HG03095 (cell line): ENCODE data around the gene PLXNB2.

ENCODE experiments used
- ATAC-seq: cut with Tn5 transposase; IDR thresholded peaks from one replicate; pipeline ENCODE4 v1.9.1; 2021; ENCODE audit warnings: moderate library complexity; ENCODE audit not compliant: unreplicated experiment

PLXNB2 gene

DNA sequence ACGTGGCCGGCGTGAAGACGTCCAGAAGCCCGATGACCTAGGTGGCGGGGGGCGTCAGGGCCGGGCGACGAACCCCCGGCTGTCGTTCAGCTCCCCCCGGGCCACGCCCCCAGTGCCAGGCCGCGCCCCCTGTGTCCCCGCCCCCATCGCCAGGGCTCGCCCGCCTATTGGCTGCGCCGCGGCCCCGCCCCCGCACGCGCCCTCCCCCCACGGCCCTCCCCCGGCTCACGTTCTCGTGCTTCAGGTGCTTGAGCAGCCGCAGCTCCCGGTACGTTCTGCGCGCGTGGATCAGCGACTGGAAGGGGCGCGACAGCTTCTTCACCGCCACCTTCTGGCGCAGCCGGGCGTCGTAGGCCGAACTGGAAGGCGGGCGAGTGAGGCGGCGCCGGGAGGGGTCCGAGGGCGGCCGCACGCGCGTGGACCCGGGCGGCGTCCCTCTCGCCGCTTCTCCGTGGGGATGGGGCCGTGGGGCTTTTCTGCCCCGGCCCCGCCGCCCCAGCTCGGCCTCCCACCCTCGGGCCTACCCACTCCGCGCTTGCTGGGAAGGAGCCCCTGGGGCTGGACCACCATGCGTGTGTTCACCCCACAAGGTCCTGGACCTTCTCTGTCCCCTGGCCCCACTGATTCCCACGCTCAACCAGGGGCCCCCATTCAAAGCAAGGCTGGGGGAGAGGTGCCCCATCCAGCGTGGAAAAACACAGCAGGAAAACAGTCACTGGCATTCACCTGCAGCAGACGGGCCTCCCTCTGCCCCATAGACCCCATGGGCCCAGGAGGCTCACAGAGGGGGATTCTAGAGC is 39.7 kb downstream of the PLXNB2 start:
- ATAC-seq = no peak

DNA sequence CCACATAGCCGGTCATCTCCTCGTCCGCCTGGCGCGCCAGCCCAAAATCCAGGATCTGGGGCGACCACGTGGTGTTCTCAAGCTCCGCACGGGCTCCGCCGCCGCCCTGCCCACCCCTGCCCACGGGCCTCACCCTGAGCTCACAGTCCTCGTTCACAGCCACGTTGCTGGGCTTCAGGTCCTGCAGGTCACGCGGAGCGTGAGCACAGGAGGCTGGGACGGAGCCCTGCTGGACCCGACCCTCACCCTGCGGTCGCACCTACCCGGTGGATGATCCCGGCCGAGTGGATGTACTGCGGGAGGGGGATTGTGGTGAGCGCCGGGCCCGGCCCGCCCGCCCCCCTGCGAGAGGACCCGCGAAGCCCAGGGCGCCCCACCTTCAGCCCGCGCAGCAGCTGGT is 40.5 kb downstream of the PLXNB2 start:
- ATAC-seq = no peak

DNA sequence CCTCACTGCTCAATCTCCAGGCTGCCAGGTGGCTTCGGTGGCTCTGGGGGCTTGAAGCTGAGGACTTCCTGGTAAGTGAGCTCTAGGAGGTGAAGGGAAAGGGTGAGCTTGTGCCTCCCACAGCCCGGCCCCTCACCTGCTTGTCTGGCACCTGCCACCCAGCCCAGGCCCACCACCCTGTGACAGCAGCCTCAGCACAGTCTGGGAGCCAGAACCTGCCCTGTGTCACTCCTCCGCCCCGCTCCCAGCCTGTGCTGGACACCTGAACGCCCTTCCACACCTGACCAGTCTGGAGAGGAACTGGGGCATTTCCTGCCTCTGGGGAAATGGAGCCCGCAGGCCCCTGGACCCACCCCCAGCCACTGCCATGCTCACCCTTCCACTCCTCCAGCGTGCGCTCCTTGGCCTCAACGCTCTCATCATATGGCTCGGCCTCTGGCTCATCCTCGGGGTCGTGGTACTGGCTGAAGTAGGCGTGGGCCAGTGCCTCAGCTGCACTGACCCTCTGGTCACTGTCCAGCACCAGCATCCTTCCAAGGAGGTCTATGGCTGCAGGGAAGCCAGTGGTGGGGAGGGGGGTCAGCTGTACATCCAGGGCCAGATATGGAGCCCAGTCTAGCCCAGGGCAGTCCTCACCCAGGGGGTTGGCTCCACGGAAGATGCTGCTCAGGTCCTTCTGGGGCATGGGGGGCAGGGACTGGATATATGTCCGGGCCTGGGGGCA is 42.3 kb downstream of the PLXNB2 start:
- no peak for ATAC-seq

DNA sequence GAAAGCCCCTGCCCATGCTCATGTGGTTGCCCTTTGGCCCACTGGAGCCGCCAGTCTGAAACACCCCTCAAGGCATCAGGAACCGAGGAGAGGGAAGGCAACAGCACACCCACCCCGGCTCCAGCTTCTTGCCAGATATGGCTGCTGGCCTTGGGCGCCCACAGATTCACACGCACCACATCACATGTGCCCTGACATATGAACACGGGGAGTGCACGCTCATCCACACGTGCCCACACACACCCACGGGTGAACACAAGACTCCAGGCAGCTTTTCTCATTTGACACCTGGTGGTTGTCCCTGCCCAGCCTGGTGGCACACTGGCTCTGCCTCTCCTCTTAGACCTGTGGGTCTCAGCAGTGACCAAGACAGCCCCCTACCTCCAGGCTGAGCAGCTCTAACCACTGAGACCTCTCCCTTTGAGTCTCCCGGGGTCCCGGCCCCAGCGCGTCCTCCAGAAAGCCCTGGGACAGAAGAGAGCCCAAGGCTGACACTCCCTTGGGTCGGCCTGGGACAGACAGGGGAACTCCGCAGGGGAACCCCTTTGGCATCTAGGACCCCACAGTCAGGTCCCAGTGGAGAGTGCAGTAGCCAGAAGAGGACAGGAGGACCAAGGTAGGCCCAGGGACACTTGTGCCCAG is 43.2 kb downstream of the PLXNB2 start:
- ATAC-seq = no peak

DNA sequence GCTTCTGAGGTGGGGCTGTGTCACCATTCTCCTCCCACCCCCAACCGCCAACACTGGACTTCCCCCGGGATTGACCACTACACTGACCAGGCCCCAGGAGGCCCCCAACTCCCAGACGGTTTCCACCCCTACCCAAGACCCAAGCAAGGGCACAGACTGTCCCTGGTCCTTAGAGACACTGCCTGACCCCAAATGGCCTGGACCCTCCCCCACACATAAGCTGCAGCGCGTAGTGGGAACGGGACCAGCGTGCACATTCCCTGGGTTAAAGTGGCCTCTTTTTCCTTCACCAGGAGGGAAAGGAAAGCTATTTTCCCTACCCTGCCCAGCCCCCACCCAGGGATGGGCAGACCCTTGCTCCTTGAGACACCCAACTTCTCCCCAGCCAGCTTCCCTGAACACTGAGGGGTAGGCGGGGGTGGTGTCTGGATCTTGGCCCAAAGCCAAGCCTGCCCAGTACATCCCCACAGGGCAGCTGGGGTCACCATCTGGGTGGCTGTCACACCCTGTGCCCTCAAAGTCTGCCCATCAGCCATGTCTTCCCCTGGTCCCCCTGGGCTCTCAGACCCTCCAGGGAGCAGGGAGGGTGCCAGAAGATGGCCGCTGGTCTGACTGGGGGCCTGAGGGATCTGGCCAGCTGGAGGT is 44.4 kb downstream of the PLXNB2 start:
- ATAC-seq = no peak

DNA sequence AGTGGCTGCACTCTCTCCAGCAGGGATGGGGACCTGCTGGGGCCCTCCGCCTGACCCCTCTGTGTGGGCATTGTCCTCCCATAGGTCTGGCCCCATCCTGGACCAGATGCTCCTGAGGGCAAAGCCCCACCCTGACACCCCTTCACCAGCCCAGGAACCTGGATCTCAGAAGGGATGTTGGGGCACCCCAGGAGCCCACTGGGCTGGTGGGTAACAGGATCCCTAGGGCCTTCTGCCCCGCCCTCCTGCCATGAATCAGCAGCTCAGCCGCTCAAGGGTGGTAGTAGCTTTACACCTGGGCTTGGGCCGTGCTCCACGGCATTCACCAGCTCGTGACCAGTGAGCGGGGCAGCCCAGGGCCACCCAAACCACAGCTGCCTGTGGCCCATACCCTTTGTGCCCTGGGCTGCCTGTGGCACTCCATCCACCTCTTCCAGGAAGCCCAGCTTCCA is 45.0 kb downstream of the PLXNB2 start:
- ATAC-seq = no peak

DNA sequence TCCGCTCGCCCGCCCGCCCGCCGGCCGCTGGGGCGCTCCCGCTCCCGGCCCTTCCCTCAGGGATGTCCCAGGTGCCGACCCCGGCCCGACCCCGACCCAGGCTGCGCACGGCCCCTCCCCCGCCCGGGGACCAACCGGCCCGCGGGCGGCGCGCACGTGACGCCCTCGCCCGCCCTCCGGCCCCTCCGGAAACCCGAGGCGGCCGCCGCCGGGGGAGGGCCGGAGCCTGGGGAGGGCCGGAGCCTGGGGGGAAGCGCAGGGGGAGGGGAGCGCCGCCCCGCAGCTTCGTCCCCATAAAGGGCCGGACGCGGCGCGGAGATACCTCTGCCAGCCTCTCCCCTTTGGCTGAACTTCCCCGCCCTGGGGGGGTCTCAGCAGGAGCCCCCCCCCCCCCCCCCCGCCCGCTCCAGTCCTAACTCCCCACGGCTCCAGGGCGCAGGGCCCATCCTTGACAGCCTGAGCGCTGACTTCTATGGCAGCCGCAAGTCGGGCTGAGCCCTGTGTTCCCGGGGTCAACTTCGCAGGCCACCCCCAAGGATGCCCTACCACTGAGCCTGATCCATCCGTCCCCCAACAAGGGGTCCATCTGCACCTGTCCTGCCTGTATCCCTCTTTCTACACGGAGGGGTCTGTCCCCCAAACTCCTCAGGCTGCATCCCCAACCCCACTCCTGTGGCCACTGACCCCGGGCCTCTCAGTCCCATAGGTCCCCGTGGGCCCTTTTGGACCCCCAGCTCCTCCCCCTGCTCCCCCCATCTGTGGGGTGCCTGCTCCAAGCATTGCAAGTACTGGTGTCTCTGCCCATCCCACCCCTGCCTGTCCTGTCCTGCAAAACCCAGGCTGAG is 45.6 kb downstream of the PLXNB2 start, which contains the start of gene MAPK12:
MAPK12 (minus strand) TSS at position 69 of the 845 bp plus-strand sequence. CDS start 174 bp downstream, outside the sequence.
- ATAC-seq = no peak

DNA sequence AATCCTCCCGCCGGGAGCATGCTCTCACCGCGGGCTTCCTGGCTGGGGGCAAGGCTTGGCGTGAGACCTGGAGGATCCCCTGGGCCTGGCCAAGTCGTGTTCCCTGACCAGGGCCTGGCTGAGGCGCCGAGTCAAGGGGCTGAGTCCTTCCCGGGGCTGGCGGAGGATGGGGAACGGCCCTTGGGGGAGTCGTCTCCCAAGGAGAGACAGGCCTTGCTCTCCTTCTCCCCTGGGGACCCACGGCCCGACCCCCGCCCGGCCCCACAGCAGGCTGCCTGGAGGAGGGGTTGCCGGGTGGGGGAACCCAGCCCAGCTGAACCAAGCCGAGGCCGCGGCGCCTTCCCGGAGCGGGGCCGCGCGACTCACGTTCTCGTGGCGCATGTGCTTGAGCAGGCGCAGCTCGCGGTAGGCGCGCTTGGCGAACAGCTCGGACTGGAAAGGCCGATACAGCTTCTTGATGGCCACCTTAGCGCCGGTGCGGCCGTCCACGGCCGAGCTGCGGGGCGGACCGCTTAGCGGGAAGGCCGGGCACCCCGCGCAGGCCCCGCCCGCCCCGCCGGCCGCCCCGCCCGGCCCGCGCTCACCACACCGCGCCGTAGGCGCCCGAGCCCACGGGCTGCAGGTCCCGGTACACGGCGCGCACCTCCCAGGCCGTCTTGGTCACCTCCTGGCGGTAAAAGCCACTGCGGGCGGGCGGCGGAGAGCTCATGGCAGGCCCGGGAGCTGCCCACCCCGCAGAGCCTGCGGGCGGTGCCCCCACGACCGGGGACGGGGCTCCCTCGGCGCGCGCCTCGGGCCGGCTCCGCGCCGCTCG is 46.4 kb downstream of the PLXNB2 start:
- no peak for ATAC-seq

DNA sequence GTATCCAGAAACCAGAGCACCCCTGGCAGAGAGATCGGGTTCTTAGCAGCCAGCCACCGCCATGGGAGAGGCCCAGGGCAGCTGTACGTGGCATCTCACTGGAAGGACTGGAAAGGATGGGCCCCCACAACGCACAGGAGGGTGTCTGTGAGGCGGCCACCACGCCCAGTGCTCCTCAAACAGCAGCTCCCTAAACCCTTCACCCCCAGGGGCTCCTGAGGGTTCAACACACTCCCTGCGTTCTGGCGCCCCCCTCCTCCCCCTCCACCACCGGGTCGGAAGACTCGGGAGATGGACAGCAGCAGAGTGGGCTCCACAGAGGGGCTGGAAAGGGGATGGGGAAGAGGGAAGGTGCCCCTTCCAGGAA is 47.0 kb downstream of the PLXNB2 start:
- no peak for ATAC-seq

DNA sequence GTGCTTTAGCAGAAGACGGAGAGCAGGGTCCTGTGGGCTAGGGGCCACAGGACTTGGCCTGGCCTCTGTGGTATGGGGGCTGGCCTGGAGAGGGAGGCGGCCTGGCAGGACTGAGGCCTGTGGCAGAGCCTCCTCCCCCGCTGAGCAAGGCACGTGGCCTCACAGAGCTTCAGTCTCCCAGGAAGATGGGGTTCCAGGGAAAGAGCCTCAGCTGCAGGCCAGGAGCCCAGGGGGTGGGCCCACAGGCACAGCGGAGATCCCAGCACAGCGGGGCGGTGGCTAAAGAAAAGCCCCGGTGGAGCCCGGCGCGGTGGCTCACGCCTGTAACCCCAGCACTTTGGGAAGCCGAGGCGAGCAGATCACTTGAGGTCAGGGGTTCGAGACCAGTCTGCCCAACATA is 48.1 kb downstream of the PLXNB2 start:
- no peak for ATAC-seq

DNA sequence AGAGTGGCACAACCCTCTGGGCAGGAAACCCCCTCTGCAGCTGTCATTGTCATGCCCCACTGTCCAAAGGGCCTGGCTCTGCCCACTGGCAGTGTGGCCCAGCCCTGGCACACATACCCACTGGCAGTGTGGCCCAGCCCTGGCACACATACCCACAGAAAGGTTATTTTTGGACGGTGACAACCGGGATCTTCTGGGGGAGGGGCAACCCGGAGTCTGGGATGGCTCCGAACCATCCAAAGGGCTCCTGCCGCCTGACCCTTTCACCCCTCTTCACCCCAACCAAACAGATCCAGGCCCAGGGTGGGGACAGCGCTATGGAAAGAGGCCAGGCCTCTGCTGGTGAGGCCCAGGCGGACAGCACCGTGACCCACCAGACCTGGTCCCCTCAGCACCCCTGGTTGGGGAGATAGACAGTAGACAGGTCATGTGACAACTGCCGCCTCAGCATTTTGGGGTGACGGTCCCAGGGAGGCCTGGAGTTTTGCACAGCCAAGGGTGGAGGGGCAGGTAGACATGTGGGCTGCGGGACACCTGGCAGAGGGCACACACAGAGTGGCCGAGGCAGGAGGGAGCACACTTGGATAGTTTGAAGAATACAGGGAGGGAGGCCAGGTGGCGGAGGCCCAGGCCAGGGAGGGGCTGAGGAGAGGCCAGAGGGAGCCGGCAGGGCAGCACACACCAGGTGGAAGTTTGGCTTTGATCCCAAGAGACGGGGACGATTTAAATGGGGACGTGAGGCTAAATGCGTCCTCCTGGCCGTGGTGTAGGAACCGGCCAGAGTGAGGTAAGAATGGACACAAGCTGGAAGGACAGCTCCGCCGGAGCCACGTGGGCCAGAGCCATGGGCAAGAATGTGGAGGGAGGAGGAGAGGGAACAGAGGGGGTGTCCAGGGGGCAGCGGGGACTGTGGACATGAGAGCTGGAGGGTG is 48.8 kb downstream of the PLXNB2 start:
- no peak for ATAC-seq

DNA sequence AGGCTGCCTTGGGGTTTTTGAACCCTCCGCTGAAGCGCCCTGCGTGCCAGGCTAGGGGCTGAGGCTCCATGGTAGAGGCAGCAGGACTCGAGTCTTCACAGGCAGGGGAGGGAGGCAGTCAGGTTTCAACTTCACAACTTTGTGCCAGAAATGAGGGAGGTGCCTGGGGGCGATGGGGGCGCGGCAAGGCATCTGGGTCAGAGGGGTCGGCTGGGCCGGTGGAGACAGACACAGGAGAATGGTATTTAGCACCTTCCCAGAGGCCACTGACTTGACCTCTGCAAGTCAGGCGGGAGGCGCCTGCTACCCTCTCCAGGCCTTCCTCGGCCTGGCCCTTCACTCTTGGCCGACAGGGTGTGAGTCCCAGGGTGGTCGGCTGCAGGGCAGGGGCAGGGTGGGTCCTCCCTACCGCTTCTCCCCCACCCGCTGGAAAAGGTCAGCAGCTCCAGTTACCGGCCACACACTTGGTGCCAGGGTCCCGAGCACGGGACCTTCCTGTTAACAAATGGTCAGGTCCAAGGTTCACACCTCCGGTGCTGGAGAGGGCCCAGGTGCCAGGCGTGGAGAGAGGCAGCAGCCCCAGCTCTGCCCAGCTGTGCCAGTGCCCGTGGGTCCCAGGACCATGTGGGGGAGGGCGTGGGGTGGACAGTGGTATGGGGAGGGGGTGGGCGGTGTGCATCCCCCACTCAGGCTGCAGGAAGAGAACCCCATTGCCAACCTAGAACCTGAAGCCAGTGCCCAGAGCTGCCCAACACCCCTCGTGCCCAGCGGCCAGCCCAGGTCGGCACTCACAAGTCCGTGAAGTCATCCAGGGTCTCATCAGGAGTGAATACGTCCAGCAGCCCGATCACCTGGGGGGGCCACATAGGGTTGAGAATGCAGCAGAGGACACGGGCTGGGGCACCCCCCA is 49.7 kb downstream of the PLXNB2 start:
- no peak for ATAC-seq

DNA sequence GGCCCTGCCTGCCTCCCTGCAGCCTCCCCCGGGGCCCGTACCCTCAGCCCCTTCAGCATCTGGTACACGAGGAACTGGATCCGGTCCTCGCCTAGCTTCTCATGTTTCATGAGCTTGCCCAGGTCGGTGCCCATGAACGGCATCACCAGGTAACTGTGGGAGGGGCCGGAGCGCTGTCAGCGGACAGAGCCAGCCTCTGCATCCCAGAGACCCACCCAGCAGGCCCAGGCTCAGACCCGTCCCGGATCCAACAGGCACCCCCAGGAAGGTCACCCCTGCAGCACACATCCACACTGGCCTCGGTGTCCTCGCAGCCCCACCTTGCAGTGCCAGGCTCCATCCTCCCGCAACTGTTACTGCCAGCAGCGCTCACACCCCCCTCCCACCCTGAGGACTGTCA is 50.4 kb downstream of the PLXNB2 start:
- no peak for ATAC-seq

DNA sequence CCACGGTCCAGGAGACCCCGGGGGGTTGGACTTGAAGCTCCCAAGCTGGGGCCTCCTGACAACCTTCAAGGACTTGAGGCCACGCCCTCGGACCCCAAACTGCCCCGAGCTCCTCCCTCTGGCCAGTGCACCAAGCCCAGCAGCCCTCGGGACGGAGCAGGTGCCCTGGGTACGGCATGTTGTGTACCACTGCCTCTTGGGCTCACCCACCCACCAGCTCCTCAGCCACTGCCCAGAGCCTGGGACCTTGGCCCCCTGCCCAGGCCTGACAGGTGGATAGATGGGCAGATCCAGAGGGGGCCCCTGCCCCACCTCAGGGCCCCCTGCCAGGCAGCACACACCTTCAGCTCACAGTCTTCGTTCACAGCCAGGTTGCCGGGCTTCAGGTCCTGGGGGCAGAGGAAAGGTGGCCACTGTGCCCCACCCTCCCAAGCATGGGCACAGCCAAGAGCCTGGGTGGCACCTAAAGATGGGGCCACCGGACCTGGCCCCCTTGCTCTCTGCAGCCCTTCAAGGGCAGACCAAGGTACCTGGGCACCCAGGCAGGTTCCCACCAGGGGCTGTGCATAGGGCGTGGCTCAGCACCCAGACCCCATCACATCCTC is 51.1 kb downstream of the PLXNB2 start:
- ATAC-seq = no peak

DNA sequence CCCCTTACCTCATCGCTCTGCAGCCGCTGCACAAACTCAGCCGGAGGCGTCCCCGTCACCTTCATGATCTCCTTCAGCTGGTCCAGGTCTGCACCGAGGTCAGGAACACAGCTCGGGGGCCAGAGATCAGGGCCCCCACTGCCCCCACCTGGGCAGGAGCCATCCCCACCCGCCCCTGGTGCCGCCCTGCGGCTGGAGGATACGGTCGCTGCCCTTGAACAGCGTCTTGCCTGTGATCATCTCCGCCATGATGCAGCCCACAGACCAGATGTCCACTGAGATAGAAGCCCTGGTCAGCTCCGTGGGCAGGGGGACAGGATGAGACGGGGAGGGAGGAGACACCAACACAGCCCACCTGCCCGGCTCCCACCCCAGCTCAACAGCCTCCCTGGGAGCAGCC is 51.8 kb downstream of the PLXNB2 start:
- no peak for ATAC-seq

DNA sequence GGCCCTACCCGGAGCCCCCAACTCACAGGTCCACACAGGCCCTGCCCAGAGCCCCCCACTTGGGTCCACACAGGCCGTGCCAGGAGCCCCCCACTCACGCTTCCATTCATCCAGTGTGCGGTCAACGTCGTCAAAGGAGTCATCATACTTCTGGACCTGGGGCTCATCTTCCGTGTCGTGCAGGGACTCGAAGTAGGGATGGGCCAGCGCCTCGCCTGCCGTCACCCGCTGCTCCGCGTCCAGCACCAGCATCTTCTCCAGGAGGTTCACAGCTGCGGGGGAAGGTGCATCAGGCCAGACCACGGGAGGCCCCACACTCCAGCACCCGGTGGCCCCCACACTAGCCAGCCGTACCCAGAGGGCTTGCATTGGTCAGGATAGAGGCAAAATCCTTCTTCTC is 52.3 kb downstream of the PLXNB2 start:
- no peak for ATAC-seq

DNA sequence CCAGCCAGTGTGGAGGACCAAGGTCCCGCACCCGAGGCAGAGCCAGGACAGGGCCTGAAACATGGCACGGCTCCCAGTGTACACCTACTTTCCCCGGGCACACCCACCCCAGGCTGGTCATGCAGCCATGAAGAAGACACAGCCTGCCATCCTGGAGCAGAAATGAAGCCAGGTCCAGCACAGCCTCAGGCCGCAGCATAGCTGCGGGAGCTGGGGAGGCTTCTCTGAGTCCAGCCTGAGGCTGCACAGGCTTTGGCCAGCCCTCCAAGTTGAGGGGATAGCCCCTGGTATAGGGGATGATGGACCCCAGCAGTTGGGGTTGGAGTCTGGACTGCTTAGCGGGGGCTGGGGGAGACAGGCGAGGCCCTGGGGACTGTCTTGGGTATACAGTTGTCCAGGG is 53.5 kb downstream of the PLXNB2 start:
- no peak for ATAC-seq
